GM12878 (cell line): Measurements from ENCODE around the gene TRAPPC12. TPM values are rescaled to one million over a fixed set of nuclear protein-coding genes. Genes with fewer than 3 reads are reported as not detected.

Source experiments
- ATAC-seq: fragments of 200-7000 bp; cut with Tn5 transposase; 3 replicates; pipeline ENCODE4 v1.9.1; 2020; ENCODE audit warnings: mild to moderate bottlenecking, moderate library complexity
- BruUV-seq: library from RNA; stranded (reverse); fragments of 400-500 nt; replicated peaks from 2 replicates; lab custom pipeline; 2021; lab: Mats Ljungman, UMichigan
- CTCF ChIA-PET: fragments of 300-600 bp; sonication (Branson Sonifier 250); formaldehyde crosslinking; extraction: SDS; loops from one replicate; lab custom pipeline; 2021; ENCODE audit warnings: inconsistent platforms; lab: Yijun Ruan, JAX
- POLR2A ChIA-PET: fragments of 350-600 bp; formaldehyde crosslinking; extraction: SDS; loops from one replicate; lab custom pipeline; 2021; ENCODE audit warnings: inconsistent platforms; lab: Charles Lee
- RAD21 ChIA-PET: fragments of 300-600 bp; sonication (Branson Sonifier 250); formaldehyde crosslinking; loops from one replicate; lab custom pipeline; 2023; ENCODE audit warnings: antibody characterized with exemption; ENCODE audit not compliant: unreplicated experiment; lab: Charles Lee
- SMC1A ChIA-PET: fragments of 300-600 bp; sonication (Branson Sonifier 250); formaldehyde crosslinking; loops from one replicate; lab custom pipeline; 2023; ENCODE audit not compliant: unreplicated experiment, uncharacterized antibody; lab: Charles Lee
- DNase-seq: peaks from one replicate; pipeline ENCODE4 v3.0.0-alpha.2; 2011; ENCODE audit warnings: low read depth, low spot score
- FAIRE-seq: peaks from 3 replicates; lab custom pipeline; 2011; peaks lifted over from hg19 to GRCh38; lab: Jason Lieb, UNC
- H2AFZ ChIP-seq: 2 replicates; pipeline ENCODE4 v1.6.0; 2011; ENCODE audit warnings: low read depth, low read length, control low read depth; ENCODE audit not compliant: control insufficient read depth
- H3K27ac ChIP-seq: 2 replicates; pipeline ENCODE4 v1.5.1; 2011; ENCODE audit warnings: control low read depth; ENCODE audit not compliant: control insufficient read depth, insufficient read depth
- H3K27me3 ChIP-seq, 2 experiments: replicated peaks in 1 of 2; 2 replicates each; pipeline versions ENCODE4 v1.6.0 to v1.6.1; 2011; ENCODE audit warnings: low read length in 1 of 2; ENCODE audit not compliant: control insufficient read depth in 2 of 2, insufficient read depth in 2 of 2
- H3K36me3 ChIP-seq, 2 experiments: 2 replicates each; pipeline ENCODE4 v1.5.1; 2011; ENCODE audit warnings: low read length in 1 of 2; ENCODE audit not compliant: control insufficient read depth in 2 of 2, insufficient read depth in 2 of 2
- H3K4me1 ChIP-seq: 2 replicates; pipeline ENCODE4 v1.6.1; 2011; ENCODE audit warnings: mild to moderate bottlenecking, low read length, moderate library complexity, mixed read lengths; ENCODE audit not compliant: control insufficient read depth, insufficient read depth
- H3K4me2 ChIP-seq: 2 replicates; pipeline ENCODE4 v1.6.0; 2011; ENCODE audit warnings: control low read depth; ENCODE audit not compliant: control insufficient read depth, insufficient read depth
- H3K4me3 ChIP-seq: fragments of 200-600 bp; sonication (generic); 2 replicates; pipeline ENCODE4 v1.5.1; 2016
- H3K79me2 ChIP-seq: 2 replicates; pipeline ENCODE4 v1.6.0; 2011; ENCODE audit warnings: low read length; ENCODE audit not compliant: control insufficient read depth, insufficient read depth
- H3K9ac ChIP-seq: 2 replicates; pipeline ENCODE4 v1.8.0; 2011; ENCODE audit warnings: low read length, control low read depth, mixed read lengths; ENCODE audit not compliant: control insufficient read depth, insufficient read depth
- H3K9me3 ChIP-seq: replicated peaks from 3 replicates; pipeline ENCODE4 v1.5.1; 2011; ENCODE audit warnings: mild to moderate bottlenecking, low read length; ENCODE audit not compliant: control insufficient read depth, insufficient read depth
- H4K20me1 ChIP-seq: 2 replicates; pipeline ENCODE4 v1.6.0; 2011; ENCODE audit not compliant: control insufficient read depth, insufficient read depth
- BCL11A ChIP-seq: IDR thresholded peaks from 2 replicates; pipeline ENCODE4 v1.6.1; 2011; ENCODE audit warnings: low read depth, low read length
- BRCA1 ChIP-seq: IDR thresholded peaks from 2 replicates; pipeline ENCODE4 v1.6.1; 2011; ENCODE audit warnings: low read depth, low read length, improper control_type of control experiment
- CHD4 ChIP-seq: fragments of 200-600 bp; sonication (generic); IDR thresholded peaks from 2 replicates; pipeline ENCODE4 v1.6.1; 2016; ENCODE audit warnings: mild to moderate bottlenecking
- DPF2 ChIP-seq: fragments of 450-650 bp; IDR thresholded peaks from 2 replicates; pipeline ENCODE4 v1.6.1; 2017; ENCODE audit warnings: mild to moderate bottlenecking
- EGR1 ChIP-seq, 2 experiments: IDR thresholded peaks; 1 replicate in 1 of 2; 2 replicates in 1 of 2; pipeline ENCODE4 v1.6.1; 2011 to 2012; ENCODE audit warnings: low read depth in 2 of 2, low read length in 2 of 2, borderline replicate concordance in 1 of 2, mild to moderate bottlenecking in 1 of 2, moderate library complexity in 1 of 2
- JUND ChIP-seq: IDR thresholded peaks from 2 replicates; pipeline ENCODE4 v1.6.1; 2012; ENCODE audit warnings: low read depth, mild to moderate bottlenecking, low read length, improper control_type of control experiment, moderate library complexity
- MTA3 ChIP-seq: IDR thresholded peaks from 2 replicates; pipeline ENCODE4 v1.6.1; 2012; ENCODE audit warnings: low read length, inconsistent platforms, borderline replicate concordance
- NR2F1 ChIP-seq: fragments of 450-650 bp; conservative IDR thresholded peaks from 2 replicates; pipeline ENCODE4 v1.6.1; 2017; ENCODE audit warnings: mild to moderate bottlenecking
- RFX5 ChIP-seq: IDR thresholded peaks from 2 replicates; pipeline ENCODE4 v1.6.1; 2011; ENCODE audit warnings: low read depth, low read length, improper control_type of control experiment
- ZSCAN29 ChIP-seq: fragments of 450-650 bp; IDR thresholded peaks from 2 replicates; pipeline ENCODE4 v1.6.1; 2017; ENCODE audit warnings: mild to moderate bottlenecking, moderate library complexity
- WGBS: methylation state at CpG from one replicate; pipeline ENCODE4 v1.1.6; 2016; ENCODE audit warnings: low lambda C conversion rate; ENCODE audit not compliant: insufficient replicate concordance, insufficient coverage; ENCODE audit errors: missing lambda C conversion rate; 5-methylcytosine and 5-hydroxymethylcytosine counted together
- in situ Hi-C: fragments of 300-500 bp; cut with MboI; formaldehyde crosslinking; loops from 9 replicates; pipeline ENCODE4 v1.14.3; 2018; ENCODE audit warnings: mixed read lengths
- intact Hi-C: fragments of 100-400 bp; cut with micrococcal nuclease; formaldehyde crosslinking; loops from one replicate; pipeline ENCODE4 v1.14.2; 2022; ENCODE audit not compliant: unreplicated experiment
- polyA plus RNA-seq, 11 experiments: library from polyadenylated mRNA; depleted of rRNA in 4 of 11; unstranded in 6 of 11; stranded (reverse) in 5 of 11; fragments of >200 nt; fragmentation: Nextera tagmentation in 4 of 11; fragmentation: Illumina TruSeq in 1 of 11; extraction: Ambion mirVana in 4 of 11; extraction: Trizol in 1 of 11; gene quantifications; 1 replicate in 1 of 11; 2 replicates in 10 of 11; pipeline versions ENCODE4 v1.2.1 to v1.2.3, GENCODE V29; 2011 to 2016; ENCODE audit warnings: inconsistent platforms in 2 of 11, missing spikeins in 2 of 11, low read depth in 1 of 11
- total RNA-seq, 4 experiments: library from RNA; depleted of rRNA in 3 of 4; stranded (reverse); fragments of >200 nt in 3 of 4; fragmentation: Illumina TruSeq in 1 of 4; extraction: Trizol in 1 of 4; gene quantifications; 2 replicates each; pipeline versions ENCODE4 v1.2.1 to v1.2.3, GENCODE V29; 2013 to 2021
- TF ChIP-seq, protein P1 (sequence below): fragments of 450-650 bp; IDR thresholded peaks from 2 replicates; pipeline ENCODE4 v1.6.1; 2016; ENCODE audit warnings: mild to moderate bottlenecking
- TF ChIP-seq, protein P2 (sequence below): fragments of 450-650 bp; IDR thresholded peaks from 2 replicates; pipeline ENCODE4 v1.6.1; 2017; ENCODE audit warnings: mild to moderate bottlenecking, moderate library complexity
- TF ChIP-seq, protein P3 (sequence below): fragments of 450-650 bp; IDR thresholded peaks from 2 replicates; pipeline ENCODE4 v1.6.1; 2017; ENCODE audit warnings: mild to moderate bottlenecking, low read depth, inconsistent platforms; ENCODE audit not compliant: poor library complexity, severe bottlenecking

TRAPPC12 gene
- total and polyA plus RNA-seq, 10 of the 15 experiments (the other 5 are each of a cell fraction or from before 2014, with no cell fraction given): 8.6 to 77.1 (median 37.4) TPM

DNA sequence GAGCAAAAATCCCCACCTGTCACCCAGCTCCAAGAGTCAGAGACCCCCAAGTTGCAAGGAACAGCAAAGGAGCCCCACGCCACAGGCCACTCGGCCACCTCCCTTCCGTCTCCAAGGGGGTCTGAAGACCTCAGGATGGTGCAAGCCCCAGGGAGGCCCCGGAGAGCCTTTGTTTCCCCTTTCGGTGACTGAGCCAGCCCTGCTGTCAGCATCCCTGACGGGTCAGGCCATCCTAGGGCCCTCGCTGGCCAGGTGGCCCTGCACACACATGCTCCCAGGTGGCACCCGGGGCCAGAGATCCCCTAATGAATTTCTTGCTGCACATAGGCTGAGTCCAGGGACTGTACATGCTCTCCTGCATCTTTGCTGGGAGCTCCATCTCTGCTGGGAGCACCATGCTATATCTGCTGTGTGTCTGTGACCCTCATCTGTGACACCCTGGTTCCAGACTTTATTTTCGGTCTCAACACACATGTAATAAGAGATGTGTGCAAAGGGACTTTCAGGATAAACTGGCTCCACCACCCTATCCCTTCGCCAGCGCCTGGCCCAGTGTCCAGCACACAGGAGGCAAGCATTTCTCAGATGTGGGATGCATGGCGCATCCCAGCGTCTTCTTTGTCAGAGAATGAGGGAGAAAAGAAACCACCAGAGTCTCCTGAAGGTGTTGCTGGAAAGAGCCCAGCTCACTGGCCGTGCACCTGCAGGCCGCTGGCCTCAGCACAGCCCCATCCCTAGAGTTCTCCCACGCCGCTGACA is 112.4 kb downstream of the TRAPPC12 start:
- Histone ChIP-seq H3K4me1 (no peaks in the 10 kb centered on the region), H3K4me2 (no peak overlapping the region), H4K20me1 (no peaks in the 10 kb centered on the region), H3K79me2 (no peaks in the 10 kb centered on the region), H3K36me3 (no peaks in the 10 kb centered on the region; a peak in 1 of 4 replicates), H3K27me3 (no peaks in the 10 kb centered on the region), H3K4me3 (no peak overlapping the region), H3K9ac (no peak overlapping the region), H2AFZ (no peak overlapping the region), H3K9me3 (no peaks in the 10 kb centered on the region), H3K27ac (no peak overlapping the region)
- in situ Hi-C loops (no loop called here), intact Hi-C loops (no loop called here)
- WGBS: 68% methylated on average over 17 of the region's 17 CpGs
- POLR2A ChIA-PET: no interaction called here
- no peak for DNase-seq
- TF ChIP-seq JUND: no peak
- no peak for TF ChIP-seq NR2F1
- TF ChIP-seq, protein P1, sequence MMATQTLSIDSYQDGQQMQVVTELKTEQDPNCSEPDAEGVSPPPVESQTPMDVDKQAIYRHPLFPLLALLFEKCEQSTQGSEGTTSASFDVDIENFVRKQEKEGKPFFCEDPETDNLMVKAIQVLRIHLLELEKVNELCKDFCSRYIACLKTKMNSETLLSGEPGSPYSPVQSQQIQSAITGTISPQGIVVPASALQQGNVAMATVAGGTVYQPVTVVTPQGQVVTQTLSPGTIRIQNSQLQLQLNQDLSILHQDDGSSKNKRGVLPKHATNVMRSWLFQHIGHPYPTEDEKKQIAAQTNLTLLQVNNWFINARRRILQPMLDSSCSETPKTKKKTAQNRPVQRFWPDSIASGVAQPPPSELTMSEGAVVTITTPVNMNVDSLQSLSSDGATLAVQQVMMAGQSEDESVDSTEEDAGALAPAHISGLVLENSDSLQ: no peak
- no peak for TF ChIP-seq CHD4
- no peak for TF ChIP-seq BCL11A
- TF ChIP-seq DPF2: no peak
- no peak for TF ChIP-seq MTA3
- TF ChIP-seq, protein P2, sequence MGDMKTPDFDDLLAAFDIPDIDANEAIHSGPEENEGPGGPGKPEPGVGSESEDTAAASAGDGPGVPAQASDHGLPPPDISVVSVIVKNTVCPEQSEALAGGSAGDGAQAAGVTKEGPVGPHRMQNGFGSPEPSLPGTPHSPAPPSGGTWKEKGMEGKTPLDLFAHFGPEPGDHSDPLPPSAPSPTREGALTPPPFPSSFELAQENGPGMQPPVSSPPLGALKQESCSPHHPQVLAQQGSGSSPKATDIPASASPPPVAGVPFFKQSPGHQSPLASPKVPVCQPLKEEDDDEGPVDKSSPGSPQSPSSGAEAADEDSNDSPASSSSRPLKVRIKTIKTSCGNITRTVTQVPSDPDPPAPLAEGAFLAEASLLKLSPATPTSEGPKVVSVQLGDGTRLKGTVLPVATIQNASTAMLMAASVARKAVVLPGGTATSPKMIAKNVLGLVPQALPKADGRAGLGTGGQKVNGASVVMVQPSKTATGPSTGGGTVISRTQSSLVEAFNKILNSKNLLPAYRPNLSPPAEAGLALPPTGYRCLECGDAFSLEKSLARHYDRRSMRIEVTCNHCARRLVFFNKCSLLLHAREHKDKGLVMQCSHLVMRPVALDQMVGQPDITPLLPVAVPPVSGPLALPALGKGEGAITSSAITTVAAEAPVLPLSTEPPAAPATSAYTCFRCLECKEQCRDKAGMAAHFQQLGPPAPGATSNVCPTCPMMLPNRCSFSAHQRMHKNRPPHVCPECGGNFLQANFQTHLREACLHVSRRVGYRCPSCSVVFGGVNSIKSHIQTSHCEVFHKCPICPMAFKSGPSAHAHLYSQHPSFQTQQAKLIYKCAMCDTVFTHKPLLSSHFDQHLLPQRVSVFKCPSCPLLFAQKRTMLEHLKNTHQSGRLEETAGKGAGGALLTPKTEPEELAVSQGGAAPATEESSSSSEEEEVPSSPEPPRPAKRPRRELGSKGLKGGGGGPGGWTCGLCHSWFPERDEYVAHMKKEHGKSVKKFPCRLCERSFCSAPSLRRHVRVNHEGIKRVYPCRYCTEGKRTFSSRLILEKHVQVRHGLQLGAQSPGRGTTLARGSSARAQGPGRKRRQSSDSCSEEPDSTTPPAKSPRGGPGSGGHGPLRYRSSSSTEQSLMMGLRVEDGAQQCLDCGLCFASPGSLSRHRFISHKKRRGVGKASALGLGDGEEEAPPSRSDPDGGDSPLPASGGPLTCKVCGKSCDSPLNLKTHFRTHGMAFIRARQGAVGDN: no peak
- TF ChIP-seq BRCA1: no peak
- TF ChIP-seq ZSCAN29: no peak
- no peak for TF ChIP-seq EGR1 (IDR thresholded peaks at IDR 0.05; ENCODE audit: borderline replicate concordance in 1 of 2, low read depth in 2 of 2, low read length in 2 of 2)
- TF ChIP-seq, protein P3, sequence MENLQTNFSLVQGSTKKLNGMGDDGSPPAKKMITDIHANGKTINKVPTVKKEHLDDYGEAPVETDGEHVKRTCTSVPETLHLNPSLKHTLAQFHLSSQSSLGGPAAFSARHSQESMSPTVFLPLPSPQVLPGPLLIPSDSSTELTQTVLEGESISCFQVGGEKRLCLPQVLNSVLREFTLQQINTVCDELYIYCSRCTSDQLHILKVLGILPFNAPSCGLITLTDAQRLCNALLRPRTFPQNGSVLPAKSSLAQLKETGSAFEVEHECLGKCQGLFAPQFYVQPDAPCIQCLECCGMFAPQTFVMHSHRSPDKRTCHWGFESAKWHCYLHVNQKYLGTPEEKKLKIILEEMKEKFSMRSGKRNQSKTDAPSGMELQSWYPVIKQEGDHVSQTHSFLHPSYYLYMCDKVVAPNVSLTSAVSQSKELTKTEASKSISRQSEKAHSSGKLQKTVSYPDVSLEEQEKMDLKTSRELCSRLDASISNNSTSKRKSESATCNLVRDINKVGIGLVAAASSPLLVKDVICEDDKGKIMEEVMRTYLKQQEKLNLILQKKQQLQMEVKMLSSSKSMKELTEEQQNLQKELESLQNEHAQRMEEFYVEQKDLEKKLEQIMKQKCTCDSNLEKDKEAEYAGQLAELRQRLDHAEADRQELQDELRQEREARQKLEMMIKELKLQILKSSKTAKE: no peak
- TF ChIP-seq RFX5: no peak
- CTCF ChIA-PET: no interaction called here
- no TSS peak for BruUV-seq
- ATAC-seq: no peak; the same call in 2 of the 3 replicates
- FAIRE-seq: no peak
- RAD21 ChIA-PET: no interaction called here
- SMC1A ChIA-PET: interaction anchor here (1.8 kb wide), 1 partner anchor 68 kb away, joined by 3 read pairs; no protein-coding TSS in a partner anchor
